Femur (tissue), 1 donor: Measurements from ENCODE around the gene GNL1.

Source experiments
- DNase-seq: peaks from one replicate; pipeline ENCODE4 v3.0.0-alpha.2; 2017

The GNL1 gene, protein sequence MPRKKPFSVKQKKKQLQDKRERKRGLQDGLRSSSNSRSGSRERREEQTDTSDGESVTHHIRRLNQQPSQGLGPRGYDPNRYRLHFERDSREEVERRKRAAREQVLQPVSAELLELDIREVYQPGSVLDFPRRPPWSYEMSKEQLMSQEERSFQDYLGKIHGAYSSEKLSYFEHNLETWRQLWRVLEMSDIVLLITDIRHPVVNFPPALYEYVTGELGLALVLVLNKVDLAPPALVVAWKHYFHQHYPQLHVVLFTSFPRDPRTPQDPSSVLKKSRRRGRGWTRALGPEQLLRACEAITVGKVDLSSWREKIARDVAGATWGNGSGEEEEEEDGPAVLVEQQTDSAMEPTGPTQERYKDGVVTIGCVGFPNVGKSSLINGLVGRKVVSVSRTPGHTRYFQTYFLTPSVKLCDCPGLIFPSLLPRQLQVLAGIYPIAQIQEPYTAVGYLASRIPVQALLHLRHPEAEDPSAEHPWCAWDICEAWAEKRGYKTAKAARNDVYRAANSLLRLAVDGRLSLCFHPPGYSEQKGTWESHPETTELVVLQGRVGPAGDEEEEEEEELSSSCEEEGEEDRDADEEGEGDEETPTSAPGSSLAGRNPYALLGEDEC

DNA sequence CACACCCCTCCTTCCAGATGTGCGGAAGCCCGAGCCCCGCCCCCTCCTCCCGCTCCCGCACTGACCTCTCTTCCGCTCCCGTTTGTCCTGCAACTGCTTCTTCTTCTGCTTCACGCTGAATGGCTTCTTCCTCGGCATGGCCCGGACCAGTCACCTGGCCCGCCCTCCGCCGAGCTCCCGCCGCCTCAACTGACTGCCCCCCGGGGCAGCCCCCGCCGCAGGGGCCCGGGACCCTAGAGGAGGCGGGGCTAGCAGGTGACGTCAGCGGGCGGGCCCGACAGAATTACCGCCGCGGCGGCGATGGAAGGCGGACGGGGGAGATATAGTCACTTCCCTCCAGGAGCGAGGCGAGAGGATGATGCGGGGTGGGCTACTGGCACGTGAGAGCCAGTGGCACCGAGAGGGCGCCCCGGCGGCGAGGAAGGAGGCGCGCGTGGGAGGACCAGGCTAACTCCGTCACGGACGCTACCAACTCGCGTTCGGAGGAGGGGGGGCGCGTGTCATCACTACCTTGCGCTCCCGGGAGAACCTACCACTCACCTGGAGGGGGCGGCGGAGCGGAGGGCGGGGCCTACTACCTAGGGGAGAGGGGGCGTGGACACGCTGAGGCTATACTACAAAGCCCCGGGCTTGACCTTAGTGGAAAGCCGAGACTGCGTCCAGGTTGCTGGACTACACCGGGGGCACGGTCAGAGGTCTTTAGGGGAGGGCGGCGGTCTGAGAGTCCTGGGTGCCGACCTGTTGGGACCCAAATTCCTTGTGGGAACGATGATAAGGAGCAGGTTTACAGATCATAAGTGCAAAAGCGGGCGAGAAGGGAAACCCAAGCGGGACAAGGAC lies at the start of gene GNL1:
Gene GNL1 (minus strand): TSS at position 424 of the 840 bp plus-strand sequence. CDS start 286 bp downstream, at position 138.
- DNase-seq: peak; percentile 94

DNA sequence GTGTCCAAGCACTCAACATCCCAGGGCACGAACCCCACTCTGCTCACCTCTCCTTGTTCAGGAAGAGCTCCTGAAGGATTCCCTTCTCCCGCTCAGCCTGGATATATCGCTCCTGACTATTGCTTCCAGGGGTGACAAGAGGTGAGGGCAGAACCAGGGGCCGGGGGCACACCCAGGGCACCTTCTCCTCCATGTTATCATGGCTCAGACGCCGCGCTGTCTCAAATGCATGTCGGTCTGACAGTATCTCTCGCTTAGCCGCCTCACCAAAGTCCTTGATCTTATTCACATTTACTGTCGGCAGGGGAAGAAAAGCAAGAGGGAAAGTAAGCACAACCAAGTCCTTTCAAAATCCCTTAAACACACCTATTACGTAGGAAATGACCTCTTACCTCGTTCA lies 47.7 kb upstream of the GNL1 start:
- DNase-seq: no peak

DNA sequence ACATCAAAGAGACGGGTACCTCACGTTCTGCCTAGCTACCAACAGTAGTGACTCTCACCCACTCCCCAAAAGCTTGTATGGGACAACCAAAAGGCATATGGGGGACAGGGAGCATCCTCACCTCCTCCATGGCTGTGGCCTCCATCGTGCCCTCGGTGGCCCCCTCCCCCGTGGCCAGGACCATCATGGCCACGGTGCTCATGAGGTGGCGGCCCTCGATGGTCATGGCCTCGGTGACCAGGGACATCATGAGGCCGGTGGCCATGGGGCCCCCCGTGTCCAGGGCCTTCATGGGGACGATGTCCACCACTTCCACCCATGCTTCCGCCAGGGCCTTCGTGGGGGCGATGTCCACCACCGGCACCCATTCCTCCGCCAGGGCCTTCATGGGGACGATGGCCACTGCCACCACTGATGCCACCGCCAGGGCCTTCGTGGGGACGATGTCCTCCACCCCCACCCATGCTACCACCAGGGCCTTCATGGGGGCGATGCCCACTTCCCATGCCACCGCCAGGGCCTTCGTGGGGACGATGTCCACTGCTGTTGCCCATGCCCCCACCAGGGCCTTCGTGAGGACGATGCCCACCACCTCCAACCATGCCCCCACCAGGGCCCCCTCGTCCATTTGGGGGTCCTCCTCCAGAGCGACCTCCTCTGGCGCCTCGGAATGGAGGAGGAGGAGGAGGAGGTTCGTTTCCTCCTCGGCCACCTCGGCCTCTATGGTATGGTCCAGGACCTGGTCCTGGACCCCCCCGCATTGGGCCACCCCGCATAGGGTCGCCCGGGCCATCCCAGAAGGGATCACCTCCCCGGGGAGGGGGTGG lies 45.7 kb upstream of the GNL1 start:
- DNase-seq: no peak

DNA sequence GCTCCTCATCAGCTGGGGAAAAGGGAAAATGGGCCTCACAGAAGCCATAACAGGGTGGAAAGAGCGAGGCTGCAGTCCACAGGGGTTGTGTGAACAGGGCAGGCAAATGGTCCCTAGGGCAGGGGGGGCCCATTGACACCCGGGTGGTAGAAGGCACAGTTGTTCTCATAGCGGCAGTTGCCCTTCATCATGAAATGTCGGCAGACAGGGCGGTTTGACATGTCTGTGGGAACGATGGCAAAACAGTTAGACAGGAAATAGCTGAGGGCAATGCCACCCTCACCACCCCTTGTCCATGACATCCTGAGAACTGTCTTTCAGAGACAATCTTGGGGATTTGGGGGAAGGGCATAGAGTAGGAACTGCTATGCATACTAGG lies 45.1 kb upstream of the GNL1 start:
- no peak for DNase-seq

DNA sequence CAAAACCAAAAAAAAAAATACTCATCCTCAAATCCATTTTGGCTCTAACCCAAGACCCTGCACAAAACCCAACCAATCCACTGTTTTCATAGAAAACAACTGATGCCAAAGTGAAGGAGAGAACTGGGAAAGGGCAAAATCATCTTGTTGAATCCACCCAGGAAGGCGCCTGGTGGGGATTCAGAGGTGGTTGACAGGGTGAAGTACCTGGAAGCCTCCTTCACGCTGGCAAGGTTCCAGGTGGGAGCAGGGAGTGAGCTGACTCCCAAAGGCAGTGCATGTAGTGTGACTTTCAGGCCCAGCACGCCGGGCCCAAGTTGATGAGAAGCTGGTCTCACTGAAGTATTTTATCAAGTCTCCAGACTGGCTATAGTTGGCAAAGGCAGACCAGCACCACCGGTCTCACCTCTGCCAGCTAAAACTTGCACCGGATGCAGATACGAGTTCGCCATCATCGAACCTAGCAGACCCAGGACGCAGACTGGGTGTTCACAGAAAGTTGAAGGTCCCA lies 44.2 kb upstream of the GNL1 start:
- DNase-seq: peak; percentile 46

DNA sequence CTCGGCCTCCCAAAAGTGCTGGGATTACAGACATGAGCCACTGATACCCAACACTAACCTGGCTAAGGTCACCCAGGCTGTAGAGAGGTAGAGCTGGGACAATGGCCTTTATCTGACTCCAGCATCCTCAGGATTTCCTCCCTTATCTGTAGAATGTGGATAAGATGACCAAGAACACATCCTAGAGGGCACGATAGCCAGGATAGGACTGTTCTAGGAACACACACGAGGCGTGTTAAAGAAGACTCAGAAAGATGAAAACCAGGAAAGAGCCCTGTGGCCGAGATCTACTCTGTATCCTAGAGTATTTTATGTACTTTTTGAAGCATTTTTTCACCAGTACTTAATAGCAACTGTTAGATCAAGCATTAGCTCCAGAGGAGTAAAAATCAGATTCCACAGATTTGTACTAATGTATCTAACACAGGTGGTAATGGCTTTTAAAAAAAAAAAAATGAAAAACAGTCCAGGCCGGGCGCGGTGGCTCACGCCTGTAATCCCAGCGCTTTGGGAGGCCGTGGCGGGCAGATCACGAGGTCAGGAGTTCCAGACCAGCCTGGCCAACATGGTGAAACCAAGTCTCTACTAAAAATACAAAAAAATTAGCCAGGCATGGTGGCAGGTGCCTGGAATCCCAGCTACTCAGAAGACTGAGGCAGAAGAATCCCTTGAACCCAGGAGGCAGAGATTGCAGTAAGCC lies 43.5 kb upstream of the GNL1 start:
- DNase-seq: no peak

DNA sequence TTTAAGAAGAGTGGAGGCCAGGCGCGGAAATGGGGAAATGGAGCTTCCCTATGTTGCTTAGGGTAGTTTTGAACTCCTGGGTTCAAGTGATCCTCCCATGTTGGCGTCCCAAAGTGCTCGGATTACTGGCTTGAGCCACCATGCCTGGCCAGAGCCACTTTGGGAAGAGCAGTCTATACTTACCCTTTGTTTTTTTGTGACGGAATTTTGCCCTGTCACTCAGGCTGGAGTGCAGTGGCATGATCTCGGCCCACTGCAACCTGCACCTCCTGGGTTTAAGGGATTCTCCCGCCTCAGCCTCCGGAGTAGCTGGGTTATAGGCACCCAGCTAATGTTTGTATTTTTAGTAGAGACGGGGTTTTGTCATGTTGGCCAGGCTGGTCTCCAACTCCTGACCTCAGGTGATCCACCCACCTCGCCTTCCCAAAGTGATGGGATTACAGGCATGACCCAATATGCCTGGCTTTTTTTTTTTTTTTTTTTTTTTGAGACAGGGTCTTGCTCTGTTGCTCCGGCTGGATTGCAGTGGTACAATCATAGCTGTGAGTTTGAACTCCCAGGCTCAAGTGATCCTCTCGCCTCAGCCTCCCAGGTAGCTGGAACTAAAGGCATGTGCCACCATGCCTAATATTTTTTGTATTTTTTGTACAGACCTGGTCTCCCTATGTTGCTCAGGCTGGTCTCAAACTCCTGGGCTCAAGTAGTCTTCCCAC lies 42.8 kb upstream of the GNL1 start:
- no peak for DNase-seq

DNA sequence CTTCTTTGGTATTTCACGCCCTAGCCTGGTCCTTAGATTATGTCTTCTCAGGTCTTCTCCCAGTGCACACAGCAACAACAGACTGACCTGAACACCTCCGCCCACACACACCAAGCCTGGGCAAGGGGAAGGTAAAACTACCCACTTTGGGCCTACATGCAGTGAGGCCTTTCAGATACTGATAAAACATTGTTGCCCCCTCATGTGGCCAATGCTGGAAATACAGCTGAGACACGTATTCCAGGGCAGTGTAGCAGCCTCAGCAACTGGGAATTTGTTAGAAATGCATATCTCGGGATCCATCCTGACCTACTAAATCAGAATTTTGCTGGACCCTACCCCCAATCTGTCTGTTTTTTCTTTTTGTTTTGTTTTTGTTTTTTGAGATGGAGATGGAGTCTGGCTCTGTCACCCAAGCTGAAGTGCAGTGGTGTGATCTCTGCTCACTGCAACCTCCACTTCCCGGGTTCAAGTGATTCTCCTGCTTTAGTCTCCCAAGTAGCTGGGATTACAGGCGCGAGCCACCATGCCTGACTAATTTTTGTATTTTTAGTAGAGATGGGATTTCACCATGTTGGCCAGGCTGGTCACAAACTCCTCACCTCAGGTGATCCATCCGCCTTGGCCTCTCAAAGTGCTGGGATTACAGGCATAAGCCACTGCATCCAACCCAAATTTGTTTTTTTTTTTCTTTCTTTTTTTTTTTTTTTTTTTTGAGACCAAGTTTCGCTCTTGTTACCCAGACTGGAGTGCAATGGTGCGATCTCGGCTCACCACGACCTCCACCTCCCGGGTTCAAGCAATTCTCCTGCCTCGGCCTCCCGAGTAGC lies 41.2 kb upstream of the GNL1 start:
- peak; percentile 80 for DNase-seq

DNA sequence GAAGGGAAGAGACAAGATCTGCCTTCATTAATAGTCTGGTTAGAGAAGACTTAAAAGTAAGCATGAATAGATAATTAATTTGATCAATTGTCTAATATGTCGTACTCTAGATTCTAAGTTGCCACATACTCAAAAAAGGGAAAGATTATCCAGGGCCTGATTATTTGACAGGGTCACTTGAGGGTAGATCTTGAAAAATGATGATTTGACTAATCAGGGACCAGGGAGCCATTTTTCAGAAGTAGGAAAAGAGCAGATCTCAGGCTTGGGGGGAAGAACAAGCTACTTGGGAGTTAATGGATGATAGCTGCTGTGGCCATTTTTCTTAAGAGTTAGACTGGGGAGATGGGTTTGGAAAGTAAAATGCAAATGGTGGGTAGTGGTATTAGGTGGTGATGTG lies 36.0 kb upstream of the GNL1 start:
- no peak for DNase-seq

DNA sequence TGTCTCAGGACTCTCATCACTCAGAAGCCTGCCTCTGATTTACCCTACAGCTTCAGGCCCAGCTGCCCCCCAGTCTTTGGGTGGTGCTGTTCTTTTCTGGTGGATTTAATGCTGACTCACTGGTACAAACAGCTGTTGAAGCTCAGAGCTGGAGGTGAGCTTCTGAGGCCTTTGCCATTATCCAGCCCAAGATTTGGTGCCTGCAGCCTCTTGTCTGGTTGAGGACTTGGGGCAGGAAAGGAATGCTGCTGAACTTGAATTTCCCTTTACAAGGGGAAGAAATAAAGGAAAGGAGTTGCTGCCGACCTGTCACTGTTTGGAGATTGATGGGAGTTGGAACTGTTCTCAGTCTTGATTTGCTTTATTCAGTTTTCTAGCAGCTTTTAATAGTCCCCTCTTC lies 34.7 kb upstream of the GNL1 start:
- no peak for DNase-seq

DNA sequence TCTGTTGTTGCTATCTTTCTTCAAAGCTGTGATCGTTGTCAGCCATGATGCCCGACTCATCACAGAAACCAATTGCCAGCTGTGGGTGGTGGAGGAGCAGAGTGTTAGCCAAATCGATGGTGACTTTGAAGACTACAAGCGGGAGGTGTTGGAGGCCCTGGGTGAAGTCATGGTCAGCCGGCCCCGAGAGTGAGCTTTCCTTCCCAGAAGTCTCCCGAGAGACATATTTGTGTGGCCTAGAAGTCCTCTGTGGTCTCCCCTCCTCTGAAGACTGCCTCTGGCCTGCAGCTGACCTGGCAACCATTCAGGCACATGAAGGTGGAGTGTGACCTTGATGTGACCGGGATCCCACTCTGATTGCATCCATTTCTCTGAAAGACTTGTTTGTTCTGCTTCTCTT lies 34.2 kb upstream of the GNL1 start:
- no peak for DNase-seq

DNA sequence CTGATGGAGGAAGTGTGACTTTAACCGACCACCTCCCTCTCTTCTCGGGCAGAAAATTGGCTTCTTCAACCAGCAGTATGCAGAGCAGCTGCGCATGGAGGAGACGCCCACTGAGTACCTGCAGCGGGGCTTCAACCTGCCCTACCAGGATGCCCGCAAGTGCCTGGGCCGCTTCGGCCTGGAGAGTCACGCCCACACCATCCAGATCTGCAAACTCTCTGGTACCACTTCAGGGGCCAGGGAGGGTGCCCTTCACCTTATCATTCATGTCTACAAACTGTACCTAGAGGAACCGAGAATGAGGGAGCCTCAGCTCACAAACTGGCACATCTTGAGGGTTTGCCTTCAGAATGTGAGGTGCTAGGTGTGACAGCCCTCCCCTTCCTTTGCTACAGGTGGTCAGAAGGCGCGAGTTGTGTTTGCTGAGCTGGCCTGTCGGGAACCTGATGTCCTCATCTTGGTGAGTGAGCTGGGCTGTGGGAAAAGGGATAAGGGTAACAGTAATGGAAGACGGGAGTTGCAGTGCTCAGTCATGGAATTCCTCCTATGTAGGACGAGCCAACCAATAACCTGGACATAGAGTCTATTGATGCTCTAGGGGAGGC lies 33.6 kb upstream of the GNL1 start:
- DNase-seq: no peak

DNA sequence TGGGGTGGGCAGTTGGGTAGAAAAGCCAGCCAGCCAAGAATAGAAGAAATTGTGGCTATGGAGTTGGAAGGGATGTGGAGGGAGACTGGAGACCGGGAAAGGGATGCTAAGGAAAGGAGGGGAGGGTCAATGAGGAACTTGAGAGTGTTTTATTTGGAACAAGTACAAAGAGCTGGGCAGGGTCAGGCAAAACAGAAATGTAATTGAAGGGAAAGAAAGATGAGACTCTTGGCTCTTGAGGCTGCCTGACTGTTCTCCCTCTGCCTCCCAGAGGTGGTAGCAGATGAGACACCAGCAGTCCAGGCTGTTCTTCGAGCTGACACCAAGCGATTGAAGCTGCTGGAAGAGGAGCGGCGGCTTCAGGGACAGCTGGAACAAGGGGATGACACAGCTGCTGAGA lies 27.6 kb upstream of the GNL1 start:
- DNase-seq: no peak

DNA sequence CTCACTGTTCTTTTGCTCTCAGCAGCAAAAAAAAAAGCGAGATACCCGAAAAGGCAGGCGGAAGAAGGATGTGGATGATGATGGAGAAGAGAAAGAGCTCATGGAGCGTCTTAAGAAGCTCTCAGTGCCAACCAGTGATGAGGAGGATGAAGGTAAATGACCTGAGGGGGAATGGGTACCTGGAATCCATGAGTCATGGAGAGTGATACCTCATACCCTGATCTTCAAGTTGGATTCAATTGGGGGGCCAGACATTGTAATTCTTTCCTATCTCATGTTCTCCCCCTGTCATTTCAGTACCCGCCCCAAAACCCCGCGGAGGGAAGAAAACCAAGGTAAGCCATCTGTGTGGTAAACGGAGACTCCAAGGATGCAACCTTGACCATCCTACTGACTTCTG lies 21.8 kb upstream of the GNL1 start:
- no peak for DNase-seq

DNA sequence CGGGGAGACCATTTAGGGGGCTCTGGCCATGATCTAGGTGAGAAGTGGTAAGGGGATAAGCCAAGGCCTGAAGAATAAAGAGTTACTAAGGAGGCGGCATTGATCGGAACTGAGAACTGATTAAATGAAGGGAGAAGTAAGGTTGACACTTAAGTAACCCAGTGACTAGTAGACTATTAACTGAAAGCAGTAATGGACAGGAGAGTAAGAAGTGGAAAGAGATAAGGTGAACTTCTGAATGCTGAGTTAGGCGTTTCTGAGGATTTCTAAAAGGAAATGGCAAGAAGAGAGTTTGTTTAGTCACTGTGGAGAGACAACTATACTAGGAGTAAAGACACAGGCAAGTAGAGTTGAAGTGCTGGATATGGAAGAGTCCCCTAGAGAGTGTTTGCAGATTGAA lies 16.8 kb upstream of the GNL1 start:
- DNase-seq: no peak

DNA sequence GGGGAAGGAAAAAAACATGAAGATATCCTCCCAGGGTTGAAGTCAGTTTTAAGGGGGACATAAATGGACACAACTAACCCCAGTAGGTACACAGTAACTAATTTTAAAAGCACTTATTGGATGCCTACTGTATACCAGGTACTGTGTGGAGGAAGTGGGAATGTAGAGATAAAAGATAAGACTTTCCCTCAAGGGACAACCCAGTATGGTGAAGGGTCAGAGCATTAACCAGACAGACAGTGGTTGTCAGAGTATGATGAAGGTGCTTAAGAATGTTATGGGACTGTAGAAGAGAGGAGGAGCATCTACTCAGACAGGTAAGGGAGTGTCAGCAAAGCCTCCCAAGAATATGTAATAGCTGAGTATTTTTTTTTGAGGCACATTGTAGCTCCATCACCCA lies 15.9 kb upstream of the GNL1 start:
- no peak for DNase-seq

DNA sequence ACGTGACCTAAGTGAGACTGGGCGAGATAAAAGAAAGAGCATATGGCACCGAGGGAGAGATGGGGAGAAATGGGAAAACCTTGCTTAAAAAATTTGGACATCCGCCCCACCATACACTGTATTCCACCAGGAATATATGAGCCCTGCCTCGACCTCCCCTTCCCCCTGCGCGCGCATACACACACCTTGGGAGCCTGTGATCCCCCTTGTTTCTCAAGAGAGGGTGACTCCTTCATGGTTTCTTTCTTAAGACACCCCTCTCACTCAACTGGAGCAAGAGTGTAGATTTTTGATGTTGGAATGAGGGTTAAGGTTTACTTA lies 15.4 kb upstream of the GNL1 start:
- no peak for DNase-seq

DNA sequence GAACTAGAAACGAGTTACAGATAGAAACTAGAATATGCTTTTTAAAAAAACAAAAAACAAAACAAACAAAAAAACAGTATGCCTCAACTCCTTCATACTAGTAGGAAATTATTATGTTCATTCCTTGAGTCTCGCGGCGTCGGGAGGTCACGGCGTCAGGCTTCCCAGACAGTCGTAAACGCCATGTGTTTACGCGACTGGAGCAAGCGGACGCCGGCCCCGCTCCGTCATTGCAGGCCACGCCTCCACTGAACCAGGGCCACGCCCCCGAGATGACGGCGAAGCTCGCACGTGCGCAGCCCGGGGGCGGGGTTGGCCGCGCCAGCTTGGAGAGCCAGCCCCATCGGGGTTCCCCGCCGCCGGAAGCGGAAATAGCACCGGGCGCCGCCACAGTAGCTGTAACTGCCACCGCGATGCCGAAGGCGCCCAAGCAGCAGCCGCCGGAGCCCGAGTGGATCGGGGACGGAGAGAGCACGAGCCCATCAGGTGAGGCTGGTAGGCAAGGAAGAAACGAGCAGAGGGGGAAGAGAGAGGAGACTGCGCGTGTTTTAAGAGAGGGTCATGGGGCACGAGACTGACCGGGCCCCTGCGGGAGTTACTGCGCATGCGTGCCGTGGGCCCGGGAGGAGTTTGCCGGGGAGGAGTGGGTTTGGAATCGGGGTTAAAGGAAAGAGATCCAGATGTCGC lies 14.9 kb upstream of the GNL1 start, which contains the start of gene ABCF1:
Gene ABCF1 (plus strand): TSS at position 368 of the 687 bp plus-strand sequence. CDS start 46 bp downstream, at position 414.
- peak; percentile 99 for DNase-seq

DNA sequence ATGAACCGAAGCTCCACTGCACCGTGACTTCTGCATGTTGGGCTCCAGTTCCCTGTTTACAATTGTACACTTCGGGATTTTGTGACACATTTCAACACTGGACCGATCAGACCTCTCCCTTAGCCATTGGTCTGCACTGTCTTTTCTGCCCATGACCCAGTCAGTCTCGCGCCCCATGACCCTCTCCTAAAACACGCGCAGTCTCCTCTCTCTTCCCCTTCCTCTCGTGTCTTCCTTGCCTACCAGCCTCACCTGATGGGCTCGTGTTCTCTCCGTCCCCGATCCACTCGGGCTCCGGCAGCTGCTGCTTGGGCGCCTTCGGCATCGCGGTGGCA lies 14.4 kb upstream of the GNL1 start:
- DNase-seq: no peak

DNA sequence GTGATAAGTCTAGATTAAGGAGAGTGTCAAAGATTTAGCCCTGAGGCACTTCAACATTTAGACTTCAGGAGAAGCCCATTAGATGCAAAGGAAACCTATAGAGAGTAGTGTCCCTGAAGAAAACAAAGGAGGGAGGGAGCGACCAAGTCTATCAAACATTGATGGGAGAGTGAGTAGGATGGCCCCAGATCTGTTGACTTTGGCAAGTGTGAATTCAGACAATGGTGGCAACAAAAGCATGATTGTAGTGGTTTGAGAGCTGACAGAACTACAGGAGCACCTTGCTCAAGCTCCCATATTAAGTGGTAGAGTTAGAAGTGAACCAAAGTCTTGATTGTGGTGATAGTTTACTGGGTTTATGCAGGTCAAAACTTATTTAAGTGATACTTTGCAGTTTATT lies 14.0 kb upstream of the GNL1 start:
- DNase-seq: no peak
